IMR-90 (cell line): ENCODE data around the gene C11orf21. TPM values are rescaled to one million over a fixed set of nuclear protein-coding genes. Genes with fewer than 3 reads are reported as not detected.

Experiments
- ATAC-seq: fragments of 200-7000 bp; cut with Tn5 transposase; 2 replicates; pipeline ENCODE4 v1.9.1; 2020; ENCODE audit warnings: low read depth, mild to moderate bottlenecking, moderate library complexity
- BruUV-seq: library from RNA; stranded (reverse); fragments of 400-500 nt; replicated peaks from 2 replicates; lab custom pipeline; 2021; lab: Mats Ljungman, UMichigan
- CTCF ChIA-PET: fragments of 300-600 bp; formaldehyde crosslinking; extraction: SDS; loops from one replicate; lab custom pipeline; 2021; ENCODE audit warnings: antibody characterized with exemption; lab: Yijun Ruan, JAX
- POLR2A ChIA-PET: fragments of 300-600 bp; sonication (Branson Sonifier 250); formaldehyde crosslinking; loops from one replicate; lab custom pipeline; 2022; ENCODE audit warnings: antibody characterized with exemption; ENCODE audit not compliant: unreplicated experiment; lab: Charles Lee
- DNase-seq: peaks from one replicate; pipeline ENCODE4 v3.0.0; 2013
- H2AFZ ChIP-seq: replicated peaks from 2 replicates; pipeline ENCODE3; 2013; ENCODE audit warnings: low read length, mild to moderate bottlenecking; ENCODE audit not compliant: poor library complexity
- H2AK5ac ChIP-seq: 2 replicates; pipeline ENCODE4 v1.6.1; 2013; ENCODE audit warnings: low read depth, low read length, inconsistent platforms
- H2AK9ac ChIP-seq: replicated peaks from 2 replicates; pipeline ENCODE3; 2013; ENCODE audit warnings: mild to moderate bottlenecking, low read depth, low read length, moderate library complexity; ENCODE audit not compliant: poor library complexity
- H2BK120ac ChIP-seq: 2 replicates; pipeline ENCODE4 v1.6.1; 2013; ENCODE audit warnings: low read depth, low read length, inconsistent platforms
- H2BK15ac ChIP-seq: 3 replicates; pipeline ENCODE4 v1.6.1; 2013; ENCODE audit warnings: low read depth, low read length, inconsistent platforms
- H2BK20ac ChIP-seq: 2 replicates; pipeline ENCODE4 v1.6.1; 2013; ENCODE audit warnings: low read depth, mild to moderate bottlenecking, inconsistent platforms, low read length, moderate library complexity
- H2BK5ac ChIP-seq: 2 replicates; pipeline ENCODE4 v1.6.1; 2013; ENCODE audit warnings: mild to moderate bottlenecking, low read depth, low read length, inconsistent platforms; ENCODE audit not compliant: poor library complexity, severe bottlenecking
- H3K14ac ChIP-seq: replicated peaks from 2 replicates; pipeline ENCODE4 v1.6.1; 2013; ENCODE audit warnings: low read depth, low read length, inconsistent platforms
- H3K18ac ChIP-seq: 2 replicates; pipeline ENCODE4 v1.6.1; 2013; ENCODE audit warnings: low read depth, low read length, control low read depth
- H3K23ac ChIP-seq: 2 replicates; pipeline ENCODE4 v1.6.1; 2013; ENCODE audit warnings: low read depth, low read length, inconsistent platforms
- H3K27ac ChIP-seq: 2 replicates; pipeline ENCODE4 v1.5.1; 2013; ENCODE audit warnings: mild to moderate bottlenecking, control low read depth, low read length; ENCODE audit not compliant: insufficient read depth
- H3K27me3 ChIP-seq: 2 replicates; pipeline ENCODE4 v1.6.1; 2013; ENCODE audit warnings: low read length; ENCODE audit not compliant: control insufficient read depth, insufficient read depth
- H3K36me3 ChIP-seq: 2 replicates; pipeline ENCODE4 v1.6.1; 2013; ENCODE audit warnings: low read length, mixed read lengths; ENCODE audit not compliant: control insufficient read depth, insufficient read depth
- H3K4ac ChIP-seq: 2 replicates; pipeline ENCODE4 v1.6.1; 2013; ENCODE audit warnings: low read depth, low read length, inconsistent platforms
- H3K4me1 ChIP-seq: 2 replicates; pipeline ENCODE4 v1.6.1; 2013; ENCODE audit warnings: low read length, mixed read lengths; ENCODE audit not compliant: control insufficient read depth, insufficient read depth
- H3K4me2 ChIP-seq: 2 replicates; pipeline ENCODE4 v1.6.1; 2013; ENCODE audit warnings: low read depth, mild to moderate bottlenecking, control low read depth, low read length, moderate library complexity
- H3K4me3 ChIP-seq: 2 replicates; pipeline ENCODE4 v1.5.1; 2013; ENCODE audit warnings: low read depth, mild to moderate bottlenecking, control low read depth, low read length, moderate library complexity; ENCODE audit not compliant: insufficient read depth
- H3K56ac ChIP-seq: 2 replicates; pipeline ENCODE4 v1.6.1; 2013; ENCODE audit warnings: low read length, inconsistent platforms; ENCODE audit not compliant: insufficient read depth; ENCODE audit errors: extremely low read depth
- H3K79me1 ChIP-seq, 2 experiments: 2 replicates each; pipeline ENCODE4 v1.6.1; 2013; ENCODE audit warnings: low read length in 2 of 2, inconsistent platforms in 1 of 2, low read depth in 1 of 2
- H3K9ac ChIP-seq: 2 replicates; pipeline ENCODE4 v1.6.1; 2013; ENCODE audit warnings: low read depth, low read length, control low read depth
- H3K9me1 ChIP-seq: 2 replicates; pipeline ENCODE4 v1.6.1; 2013; ENCODE audit warnings: low read length, inconsistent platforms; ENCODE audit not compliant: insufficient read depth
- H3K9me3 ChIP-seq: 2 replicates; pipeline ENCODE4 v1.6.1; 2013; ENCODE audit warnings: low read length; ENCODE audit not compliant: control insufficient read depth, insufficient read depth
- H4K20me1 ChIP-seq: 2 replicates; pipeline ENCODE4 v1.6.1; 2013; ENCODE audit warnings: low read length, inconsistent platforms; ENCODE audit not compliant: insufficient read depth
- H4K5ac ChIP-seq: 2 replicates; pipeline ENCODE4 v1.6.1; 2013; ENCODE audit warnings: mild to moderate bottlenecking, low read depth, low read length, control low read depth
- H4K8ac ChIP-seq, 2 experiments: 2 replicates each; pipeline ENCODE4 v1.6.1; 2013; ENCODE audit warnings: low read depth in 2 of 2, low read length in 2 of 2, control low read depth in 1 of 2, inconsistent platforms in 1 of 2
- H4K91ac ChIP-seq: 2 replicates; pipeline ENCODE4 v1.6.1; 2013; ENCODE audit warnings: low read depth, low read length, inconsistent platforms; ENCODE audit not compliant: insufficient read depth
- BHLHE40 ChIP-seq: fragments of 150-350 bp; IDR thresholded peaks from 2 replicates; pipeline ENCODE4 v1.6.1; 2016; ENCODE audit warnings: mild to moderate bottlenecking, low read depth, low read length
- FOS ChIP-seq: fragments of 150-350 bp; IDR thresholded peaks from 2 replicates; pipeline ENCODE4 v1.6.1; 2016; ENCODE audit warnings: low read depth, low read length
- MAZ ChIP-seq: IDR thresholded peaks from 2 replicates; pipeline ENCODE4 v1.6.1; 2012; ENCODE audit warnings: low read depth, mild to moderate bottlenecking, low read length, improper control_type of control experiment, moderate library complexity, borderline replicate concordance
- POLR2A ChIP-seq: IDR thresholded peaks from 2 replicates; pipeline ENCODE4 v1.6.1; 2012; ENCODE audit warnings: mild to moderate bottlenecking, low read depth, low read length
- SMC3 ChIP-seq: fragments of 150-350 bp; IDR thresholded peaks from 2 replicates; pipeline ENCODE4 v1.6.1; 2016; ENCODE audit warnings: low read depth, mild to moderate bottlenecking, antibody characterized with exemption, low read length, moderate library complexity
- WGBS, 2 experiments: methylation state at CpG; one replicate each; pipeline versions ENCODE4 v1.1.5 to v1.1.7; 2013; ENCODE audit warnings: missing lambda C conversion rate in 2 of 2; ENCODE audit not compliant: insufficient read length in 1 of 2; ENCODE audit errors: extremely low coverage in 2 of 2; 5-methylcytosine and 5-hydroxymethylcytosine counted together
- dilution Hi-C: fragments of 300-500 bp; cut with HindIII; formaldehyde crosslinking; loops from one replicate; pipeline ENCODE4 v1.14.3; 2018; ENCODE audit warnings: low sequenced_read_pairs; ENCODE audit not compliant: unreplicated experiment
- in situ Hi-C: fragments of 300-500 bp; cut with MboI; formaldehyde crosslinking; loops from 3 replicates; pipeline ENCODE4 v1.14.3; 2019; ENCODE audit warnings: low sequenced_read_pairs, inconsistent platforms, mixed read lengths
- intact Hi-C: fragments of 100-400 bp; cut with micrococcal nuclease; formaldehyde crosslinking; loops from 2 replicates; pipeline ENCODE4 v1.10.0; 2022
- polyA plus RNA-seq, 3 experiments: library from polyadenylated mRNA; depleted of rRNA; stranded (reverse); fragments of >200 nt; gene quantifications; 2 replicates each; pipeline ENCODE4 v1.2.3, GENCODE V29; 2012; ENCODE audit warnings: low replicate concordance in 1 of 3
- total RNA-seq: library from RNA; depleted of rRNA; stranded (reverse); fragments of >200 nt; gene quantifications from 2 replicates; pipeline ENCODE4 v1.2.3, GENCODE V29; 2012
- TF ChIP-seq, protein P1 (sequence below): fragments of 150-350 bp; IDR thresholded peaks from 2 replicates; pipeline ENCODE4 v1.6.1; 2017; ENCODE audit warnings: mild to moderate bottlenecking, antibody characterized with exemption, low read length, low read depth

C11orf21 gene
- total and polyA plus RNA-seq, 2 of the 4 experiments (the other 2 are of a cell fraction) = not detected

DNA sequence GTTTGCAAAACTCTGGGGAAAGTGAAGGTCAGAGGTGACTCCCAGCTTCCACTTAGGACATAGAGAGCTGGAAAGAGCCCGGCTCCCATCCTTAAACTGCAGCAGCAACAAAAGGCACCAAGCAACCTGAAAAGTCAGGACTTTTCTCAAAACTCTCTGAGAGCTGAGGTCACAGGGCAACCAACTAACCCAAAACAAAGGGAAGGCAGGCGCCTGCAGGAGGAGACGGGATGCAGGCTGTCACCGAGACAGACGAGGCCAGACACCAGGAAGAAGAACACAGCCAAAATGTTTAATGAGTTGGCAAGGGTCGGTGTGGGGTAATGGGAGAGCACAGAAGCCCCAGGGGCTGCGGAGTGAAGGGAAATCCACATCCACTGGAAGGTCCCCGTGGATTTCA lies 51.2 kb downstream of the C11orf21 start:
- Histone ChIP-seq H3K4me3 (no peak overlapping the region), H4K5ac (no peak overlapping the region), H3K18ac (no peak overlapping the region), H2AK9ac (no peak overlapping the region), H2BK15ac (no peak overlapping the region), H2BK120ac (no peak overlapping the region), H4K91ac (no peak overlapping the region), H3K79me1 (no peaks in the 10 kb centered on the region), H3K27ac (no peak overlapping the region), H3K14ac (no peak overlapping the region), H3K9me3 (no peaks in the 10 kb centered on the region), H3K4me1 (no peaks in the 10 kb centered on the region), H2AK5ac (no peak overlapping the region), H3K56ac (no peak overlapping the region), H3K9ac (no peak overlapping the region), H3K27me3 (peaks cover 26% of the 10 kb centered on the region), H4K20me1 (no peaks in the 10 kb centered on the region), H3K4ac (no peak overlapping the region), H3K4me2 (no peak overlapping the region), H3K36me3 (no peaks in the 10 kb centered on the region), H4K8ac (no peak overlapping the region), H2BK5ac (no peak overlapping the region), H3K9me1 (no peaks in the 10 kb centered on the region), H2BK20ac (no peak overlapping the region), H2AFZ (no peak overlapping the region), H3K23ac (no peak overlapping the region)
- DNase-seq (no peak), ATAC-seq (no peak)
- BruUV-seq = no TSS peak
- in situ Hi-C loops = no loop called here
- intact Hi-C loops = no loop called here
- dilution Hi-C loops = no loop called here
- POLR2A ChIA-PET = no interaction called here
- TF ChIP-seq SMC3 (no peak), MAZ (no peak), FOS (no peak), BHLHE40 (no peak), POLR2A (no peak)
- TF ChIP-seq, protein P1, sequence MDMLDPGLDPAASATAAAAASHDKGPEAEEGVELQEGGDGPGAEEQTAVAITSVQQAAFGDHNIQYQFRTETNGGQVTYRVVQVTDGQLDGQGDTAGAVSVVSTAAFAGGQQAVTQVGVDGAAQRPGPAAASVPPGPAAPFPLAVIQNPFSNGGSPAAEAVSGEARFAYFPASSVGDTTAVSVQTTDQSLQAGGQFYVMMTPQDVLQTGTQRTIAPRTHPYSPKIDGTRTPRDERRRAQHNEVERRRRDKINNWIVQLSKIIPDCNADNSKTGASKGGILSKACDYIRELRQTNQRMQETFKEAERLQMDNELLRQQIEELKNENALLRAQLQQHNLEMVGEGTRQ = no peak
- WGBS, 2 experiments = 35% methylated on average over 4 of the region's 8 CpGs; no CpG with 5 or more reads in 1 of the 2 experiments
- CTCF ChIA-PET = no interaction called here
